SKM-1 (cell line): Measurements from ENCODE around the gene WDR33.
A peak's percentile ranks its signal among the peaks of the same experiment; 100 is the strongest.

Experiments
- DNase-seq: peaks from one replicate; lab custom pipeline; 2025; ENCODE audit not compliant: unreplicated experiment; lab: John Stamatoyannopoulos, UW

Gene WDR33

DNA sequence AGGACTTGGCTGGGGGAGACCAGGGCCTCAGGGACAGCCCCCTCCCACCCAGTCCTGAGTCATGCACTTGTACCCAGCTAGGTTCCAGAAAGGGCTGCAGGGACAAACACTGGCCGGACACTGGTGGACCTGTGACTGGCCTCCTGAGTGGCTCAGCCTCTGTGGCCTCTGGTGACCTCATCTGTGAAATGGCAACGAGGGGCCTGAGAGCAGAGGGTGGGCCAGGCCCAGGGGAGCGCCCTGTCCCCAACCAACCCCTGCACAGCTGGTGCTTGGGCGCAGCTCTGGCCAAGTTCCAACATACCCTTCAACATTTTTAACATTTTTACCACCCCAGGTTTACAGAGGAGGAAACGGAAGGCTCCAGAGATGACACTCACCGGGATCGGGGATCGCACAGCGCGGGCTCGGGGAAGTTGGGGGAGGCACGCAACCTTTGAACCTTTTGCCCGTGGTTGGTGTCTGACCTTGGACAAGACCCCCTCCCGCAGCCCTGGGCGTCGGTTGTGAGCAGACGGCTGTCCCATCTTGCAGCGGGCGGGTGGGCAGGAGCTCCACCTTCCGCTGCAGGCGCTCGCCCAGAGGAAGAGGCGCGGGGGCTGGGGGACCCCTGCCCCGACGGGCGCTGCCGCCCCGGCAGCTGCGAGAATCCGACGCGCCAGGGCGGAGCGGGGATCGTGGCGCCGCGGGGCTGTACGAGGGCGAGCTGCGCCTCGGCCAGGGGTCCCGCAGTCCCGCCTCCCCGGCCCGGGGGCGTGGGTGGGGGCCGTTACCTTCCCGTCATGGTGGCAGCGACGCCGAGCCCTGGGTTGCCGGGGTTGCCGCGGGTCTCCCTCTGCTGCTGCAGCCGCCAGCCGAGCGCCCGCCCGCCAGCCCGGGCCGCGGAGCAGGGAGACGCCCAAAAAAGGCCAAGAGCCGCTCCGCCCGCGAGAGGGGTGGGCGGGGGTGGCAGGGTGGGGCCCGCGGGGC is 136.4 kb downstream of the WDR33 start:
- DNase-seq, result no peak

GRCh38 chr2:127673291-127674069 is 137.5 kb downstream of the WDR33 start:
- no peak for DNase-seq

GRCh38 chr2:127672341-127673224 is 138.4 kb downstream of the WDR33 start:
- no peak for DNase-seq

DNA sequence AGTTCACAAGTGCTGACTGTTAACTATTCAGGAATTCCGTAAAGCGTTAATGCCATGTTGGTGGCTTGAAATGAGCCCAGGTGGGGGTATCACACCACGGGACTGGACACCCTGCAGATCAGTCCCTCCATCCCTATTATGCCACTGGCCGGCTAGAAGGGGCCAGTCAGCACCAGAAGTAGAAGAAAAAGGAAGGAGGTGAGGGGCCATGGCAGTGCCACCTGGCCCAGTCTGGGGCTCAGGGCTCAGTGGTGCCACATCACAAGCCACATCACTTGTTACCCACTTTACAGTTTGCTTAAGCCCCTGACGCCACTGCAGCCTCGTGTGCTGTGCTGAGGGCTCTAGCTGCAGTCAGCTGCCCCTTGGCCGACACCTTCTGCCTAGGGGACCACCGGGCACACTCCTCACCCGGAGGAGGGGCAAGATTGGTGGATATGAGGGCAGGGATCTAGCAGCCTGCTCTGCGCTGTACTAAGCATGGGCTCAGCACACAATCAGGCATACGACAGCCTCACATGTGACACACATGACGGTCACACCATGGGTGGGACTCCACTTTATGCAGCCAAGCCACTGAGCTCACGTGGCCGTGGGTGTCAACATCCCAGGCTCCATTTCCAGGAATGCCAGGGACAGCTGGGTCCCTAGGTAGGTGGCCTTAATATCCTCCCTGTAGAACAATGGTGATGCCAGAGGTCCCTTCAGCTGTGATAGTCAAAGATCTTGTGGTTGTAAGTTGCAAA is 139.2 kb downstream of the WDR33 start:
- no peak for DNase-seq

GRCh38 chr2:127670957-127671290 is 140.0 kb downstream of the WDR33 start:
- no peak for DNase-seq

DNA sequence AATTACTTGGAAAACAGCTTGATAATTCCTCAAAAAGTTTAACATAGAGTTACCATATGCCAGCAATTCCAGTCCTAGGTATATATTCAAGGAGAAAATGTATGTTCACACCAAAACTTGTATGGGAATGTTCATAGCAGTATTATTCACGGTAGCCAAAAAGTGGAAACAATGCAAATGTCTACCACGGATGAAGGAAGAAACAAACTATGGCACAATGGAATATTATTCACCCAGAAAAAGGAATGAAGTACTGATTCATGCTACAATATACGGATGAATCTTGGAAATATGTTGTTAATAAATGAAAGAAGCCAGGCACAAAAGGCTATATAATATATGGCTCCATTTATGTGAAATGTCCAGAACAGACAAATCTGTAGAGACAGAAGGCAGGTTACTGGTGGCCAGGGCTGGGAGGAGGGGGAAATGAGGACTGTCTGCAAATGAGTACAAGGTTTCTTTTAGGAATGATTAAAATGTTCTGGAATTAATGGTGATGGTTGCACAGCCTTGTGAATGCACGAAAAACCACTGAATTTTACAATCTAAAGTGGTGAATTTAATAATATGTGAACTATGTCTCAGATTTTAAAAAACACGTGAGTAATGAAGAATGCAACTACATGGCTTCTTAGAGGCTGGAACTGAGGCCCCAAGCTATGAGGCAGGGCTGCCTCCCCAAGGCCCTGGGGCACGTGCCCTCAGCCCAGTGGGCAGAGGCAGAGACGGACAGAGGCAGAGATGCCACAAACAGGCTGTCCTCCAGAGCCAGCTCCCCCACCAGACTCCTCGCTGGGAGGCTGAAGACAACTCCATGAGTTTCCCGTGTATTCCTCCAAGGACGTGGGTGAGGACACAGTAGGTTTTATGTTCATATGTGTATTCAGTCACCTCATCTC is 140.7 kb downstream of the WDR33 start:
- DNase-seq, result no peak

DNA sequence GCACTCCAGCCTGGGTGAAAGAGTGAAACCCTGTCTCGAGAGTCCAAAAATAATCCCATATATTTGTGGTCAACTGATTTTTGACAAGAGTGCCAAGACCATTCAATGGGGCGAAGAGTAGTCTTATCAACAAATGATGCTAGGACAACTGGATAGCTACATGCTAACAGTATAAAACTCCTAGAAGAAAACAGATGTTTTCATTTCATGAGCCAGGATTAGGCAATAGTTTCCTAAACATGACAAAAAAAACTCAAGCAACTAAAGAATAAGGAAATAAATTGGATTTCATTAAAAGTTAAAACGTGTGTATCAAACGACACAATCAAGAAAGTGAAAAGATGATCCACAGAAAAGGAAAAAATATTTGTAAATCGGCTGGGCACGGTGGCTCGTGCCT is 141.9 kb downstream of the WDR33 start:
- no peak for DNase-seq

DNA sequence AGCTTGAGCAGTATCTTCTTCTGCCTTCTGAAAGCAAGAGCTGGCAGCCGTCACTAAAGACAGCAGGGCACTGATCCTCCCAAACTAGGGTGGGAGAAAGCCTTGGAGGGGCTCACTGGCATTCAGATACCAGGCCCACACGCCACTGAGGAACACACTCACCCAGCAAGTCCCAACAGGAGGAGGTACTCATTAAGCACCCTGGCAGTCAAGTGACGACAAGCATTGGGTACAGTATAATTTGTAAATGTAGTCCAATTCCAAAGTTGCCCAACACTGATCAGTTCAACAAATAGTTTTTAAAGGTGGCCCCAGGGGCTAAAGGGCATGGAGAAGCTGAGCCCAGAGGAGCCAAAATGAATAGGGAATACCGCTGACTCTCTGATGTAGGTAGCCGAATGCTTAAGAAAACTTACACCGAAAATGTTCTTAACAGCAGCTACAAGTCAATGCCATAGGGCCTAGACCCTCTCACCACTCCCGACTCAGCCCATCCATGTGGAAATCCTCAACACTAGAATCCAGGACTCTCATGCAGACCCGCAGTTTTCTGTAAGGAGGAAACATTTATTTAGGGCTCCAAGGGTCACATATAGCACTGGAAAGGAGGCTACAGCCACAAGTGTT is 145.6 kb downstream of the WDR33 start:
- DNase-seq, result no peak

- DNase-seq, result no peak
Measured at GRCh38 chr2:127664895-127665225, 146.1 kb downstream of the WDR33 start.

- no peak for DNase-seq
Measured at GRCh38 chr2:127664065-127664894, 146.7 kb downstream of the WDR33 start.

DNA sequence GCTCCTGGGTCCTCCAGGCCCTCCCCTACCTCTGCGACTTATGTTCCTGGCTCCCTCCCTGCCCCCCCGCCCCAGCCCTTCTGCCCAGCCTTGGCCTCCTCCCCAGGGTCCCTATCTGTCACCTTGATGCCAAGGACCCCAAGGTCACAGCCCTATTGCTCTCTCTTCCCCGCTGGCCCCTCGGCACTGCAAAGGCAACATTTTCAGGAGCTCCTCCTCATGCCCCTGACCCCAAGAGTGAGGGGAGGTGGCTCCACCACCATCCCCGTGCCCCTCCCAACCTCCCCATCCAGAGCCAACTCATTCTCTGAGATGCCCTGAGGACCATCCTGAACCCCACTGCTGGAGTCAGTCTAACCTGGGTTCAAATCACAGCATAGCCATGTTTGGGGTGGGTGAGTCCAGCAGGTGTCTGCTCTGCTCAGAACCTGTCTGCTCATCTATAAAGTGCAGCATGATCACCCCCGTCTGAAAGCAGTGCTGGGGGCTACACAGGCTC is 147.4 kb downstream of the WDR33 start:
- DNase-seq, result no peak

GRCh38 chr2:127662937-127663565 is 147.9 kb downstream of the WDR33 start:
- no peak for DNase-seq

DNA sequence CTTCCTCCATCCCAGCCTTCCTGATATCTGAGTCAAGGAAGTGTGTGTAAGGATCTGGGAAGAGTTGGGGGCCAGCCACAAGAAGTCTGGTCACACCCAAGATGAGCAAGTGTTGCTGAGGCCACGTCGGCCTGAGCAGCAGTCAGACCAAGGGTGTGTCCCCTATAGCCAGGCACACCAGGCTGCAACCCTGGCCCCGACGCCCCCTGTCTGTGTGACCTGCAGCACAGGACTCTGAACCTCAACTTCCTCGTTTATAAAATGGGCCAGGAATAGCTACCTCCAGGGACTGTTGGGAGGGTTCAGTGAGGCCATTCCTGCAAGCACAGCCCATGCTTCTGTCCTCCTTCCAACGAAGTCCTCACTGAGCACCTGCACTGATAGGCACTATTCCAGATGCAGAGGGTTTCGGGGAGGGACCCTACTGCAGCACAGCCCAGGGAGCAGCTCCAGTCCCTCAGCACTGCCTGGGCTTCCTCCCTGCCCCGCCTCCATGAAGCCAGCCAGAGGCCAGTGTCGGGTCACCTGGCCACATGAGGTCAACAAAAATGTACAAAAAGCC is 148.9 kb downstream of the WDR33 start:
- DNase-seq, result no peak

- no peak for DNase-seq
Measured at GRCh38 chr2:127661072-127661649, 149.8 kb downstream of the WDR33 start.

DNA sequence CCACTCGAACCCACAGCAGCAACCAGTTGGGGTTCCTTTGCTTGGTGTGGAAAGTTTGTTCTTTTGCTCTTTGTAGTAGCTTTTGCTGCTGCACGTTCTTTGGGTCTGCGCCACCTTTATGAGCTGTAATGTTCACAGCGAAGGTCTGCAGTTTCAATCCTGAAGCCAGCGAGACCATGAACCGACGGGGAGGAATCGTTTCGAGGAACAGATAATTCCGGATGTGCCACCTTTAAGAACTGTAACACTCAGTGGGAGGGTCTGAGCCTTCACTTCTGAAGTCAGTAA is 150.7 kb downstream of the WDR33 start:
- no peak for DNase-seq

DNA sequence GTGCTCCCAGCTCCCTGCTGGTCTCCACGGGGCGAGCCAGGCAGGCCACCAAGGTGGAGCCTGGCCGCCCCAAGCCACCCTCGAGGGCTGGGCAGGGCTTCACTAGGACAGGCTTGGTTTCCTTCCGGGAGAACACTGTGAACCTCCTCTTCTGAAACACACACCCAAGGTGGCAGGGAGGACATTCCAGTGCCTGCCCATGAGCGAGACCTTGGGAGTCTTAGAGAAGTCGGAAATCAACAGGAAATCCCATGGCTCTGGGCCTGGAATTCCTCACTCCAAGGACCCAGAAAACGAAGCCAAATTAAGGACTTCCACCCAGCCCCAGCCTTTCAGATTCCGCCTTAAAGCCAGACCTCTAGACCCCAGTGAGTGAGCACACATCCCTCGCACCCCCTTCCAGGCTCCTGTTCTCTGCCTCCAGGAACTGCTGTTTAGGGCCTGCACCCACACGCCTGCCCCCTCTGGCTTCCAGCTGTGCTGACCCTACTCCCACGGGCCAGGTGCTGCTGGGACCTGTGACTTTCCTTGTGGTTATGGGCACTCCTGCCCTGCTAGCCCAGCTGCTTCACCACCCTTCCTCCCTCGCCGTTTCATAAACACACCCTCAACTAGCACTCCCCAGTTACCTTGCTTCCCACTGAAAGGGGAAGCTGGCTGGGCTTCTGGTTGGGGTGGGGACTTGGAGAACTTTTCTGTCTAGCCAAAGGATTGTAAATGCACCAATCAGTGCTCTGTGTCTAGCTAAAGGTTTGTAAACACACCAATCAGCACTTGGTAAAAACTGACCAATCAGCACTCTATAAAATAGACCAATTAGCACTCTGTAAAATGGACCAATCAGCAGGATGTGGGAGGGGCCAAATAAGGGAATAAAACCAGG is 151.3 kb downstream of the WDR33 start:
- peak; percentile 29 for DNase-seq
